CD4-positive, alpha-beta T cell treated with Interferon alpha-2 for 1 hour (primary cell): ENCODE measurements around the gene SF3A1.

ENCODE experiments used
- DNase-seq, 2 donors: peaks; one replicate each; pipeline ENCODE4 v3.0.0-alpha.2; 2020 to 2022

Gene SF3A1

GRCh38 chr22:30386608-30386959, 29.9 kb upstream of the SF3A1 start:
- no peak for DNase-seq

- no peak for DNase-seq
Observed at GRCh38 chr22:30385942-30386341, 29.2 kb upstream of the SF3A1 start.

- no peak for DNase-seq
Observed at GRCh38 chr22:30383061-30383460, 26.4 kb upstream of the SF3A1 start.

- DNase-seq = no peak
Observed at GRCh38 chr22:30382340-30382739, 25.6 kb upstream of the SF3A1 start.

GRCh38 chr22:30381264-30381663, 24.6 kb upstream of the SF3A1 start:
- no peak for DNase-seq

- no peak for DNase-seq
Observed at GRCh38 chr22:30380011-30380410, 23.3 kb upstream of the SF3A1 start.

GRCh38 chr22:30375312-30375849, 18.7 kb upstream of the SF3A1 start:
- no peak for DNase-seq

- DNase-seq = no peak
Observed at GRCh38 chr22:30373331-30374325, 16.9 kb upstream of the SF3A1 start.

GRCh38 chr22:30372915-30373314, 16.2 kb upstream of the SF3A1 start:
- peak in 1 of 2 donors; percentile 13 for DNase-seq

GRCh38 chr22:30371981-30372380, 15.3 kb upstream of the SF3A1 start:
- DNase-seq = no peak

GRCh38 chr22:30371321-30371720, 14.6 kb upstream of the SF3A1 start:
- DNase-seq = no peak

- no peak for DNase-seq
Observed at GRCh38 chr22:30370641-30371230, 14.0 kb upstream of the SF3A1 start.

GRCh38 chr22:30368420-30368819, 11.7 kb upstream of the SF3A1 start:
- no peak for DNase-seq

GRCh38 chr22:30365891-30366290, 9.2 kb upstream of the SF3A1 start:
- no peak for DNase-seq

- DNase-seq = no peak
Observed at GRCh38 chr22:30362651-30363281, 6.1 kb upstream of the SF3A1 start.

- DNase-seq = no peak
Observed at GRCh38 chr22:30361916-30362650, 5.4 kb upstream of the SF3A1 start.

GRCh38 chr22:30358541-30358940, 1.8 kb upstream of the SF3A1 start:
- no peak for DNase-seq

- DNase-seq = no peak
Observed at GRCh38 chr22:30357650-30358215, 1.0 kb upstream of the SF3A1 start.

- DNase-seq = no peak
Observed at GRCh38 chr22:30357236-30357570, 509 bp upstream of the SF3A1 start.

GRCh38 chr22:30354644-30355043, 2.0 kb downstream of the SF3A1 start:
- DNase-seq = no peak

GRCh38 chr22:30351226-30351625, 5.5 kb downstream of the SF3A1 start:
- DNase-seq = no peak

GRCh38 chr22:30348809-30349208, 7.9 kb downstream of the SF3A1 start:
- no peak for DNase-seq

- DNase-seq = no peak
Observed at GRCh38 chr22:30348404-30348803, 8.3 kb downstream of the SF3A1 start.
